GM21367 (cell line): ENCODE measurements around the gene ATP2B3.
"Not testable (repeated sequence)": the region's sequence is repeated elsewhere in the genome, so short reads cannot be mapped to it uniquely, and the experiment has no call there.

Experiments used
- ATAC-seq: cut with Tn5 transposase; IDR thresholded peaks from one replicate; pipeline ENCODE4 v1.9.1; 2021; ENCODE audit not compliant: unreplicated experiment

Gene ATP2B3

GRCh38 chrX:153592091-153592833 lies 74.8 kb downstream of the ATP2B3 start:
- ATAC-seq = no peak

GRCh38 chrX:153592966-153593688 lies 75.7 kb downstream of the ATP2B3 start:
- ATAC-seq = no peak

DNA sequence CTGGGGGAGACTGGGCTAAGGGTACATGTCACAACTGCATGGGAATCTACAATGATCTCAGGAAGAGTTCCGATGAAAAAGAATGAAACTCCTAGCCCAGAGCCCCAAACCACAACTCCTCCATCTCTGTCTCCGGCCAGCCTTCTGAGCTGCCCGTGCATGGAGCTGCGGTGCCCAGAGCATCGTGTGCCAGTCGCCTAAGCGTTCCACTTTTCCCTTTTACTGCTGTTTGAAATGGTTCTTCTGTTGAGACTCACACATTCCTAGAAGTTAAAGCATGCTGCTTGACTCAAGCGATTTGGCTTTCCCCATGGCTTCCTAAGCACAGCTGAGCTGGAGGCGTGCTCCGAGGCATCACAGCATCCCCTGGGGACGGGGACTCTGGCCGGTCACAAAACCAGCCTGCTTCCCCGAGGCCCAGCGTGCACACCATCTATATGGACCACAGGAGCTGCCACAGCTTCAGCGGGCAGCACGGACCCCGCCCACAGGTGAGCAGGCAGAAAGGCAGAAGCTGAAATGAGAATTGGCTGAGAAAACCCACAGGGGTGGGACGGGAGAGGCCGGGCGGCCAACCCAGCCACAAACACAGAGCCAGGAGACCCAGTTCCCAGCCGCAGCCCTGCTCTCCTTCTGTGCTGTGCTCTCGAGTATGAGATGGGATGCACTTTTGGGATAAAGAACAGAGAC lies 76.5 kb downstream of the ATP2B3 start:
- no peak for ATAC-seq

GRCh38 chrX:153595387-153595786 lies 77.9 kb downstream of the ATP2B3 start:
- ATAC-seq = no peak

DNA sequence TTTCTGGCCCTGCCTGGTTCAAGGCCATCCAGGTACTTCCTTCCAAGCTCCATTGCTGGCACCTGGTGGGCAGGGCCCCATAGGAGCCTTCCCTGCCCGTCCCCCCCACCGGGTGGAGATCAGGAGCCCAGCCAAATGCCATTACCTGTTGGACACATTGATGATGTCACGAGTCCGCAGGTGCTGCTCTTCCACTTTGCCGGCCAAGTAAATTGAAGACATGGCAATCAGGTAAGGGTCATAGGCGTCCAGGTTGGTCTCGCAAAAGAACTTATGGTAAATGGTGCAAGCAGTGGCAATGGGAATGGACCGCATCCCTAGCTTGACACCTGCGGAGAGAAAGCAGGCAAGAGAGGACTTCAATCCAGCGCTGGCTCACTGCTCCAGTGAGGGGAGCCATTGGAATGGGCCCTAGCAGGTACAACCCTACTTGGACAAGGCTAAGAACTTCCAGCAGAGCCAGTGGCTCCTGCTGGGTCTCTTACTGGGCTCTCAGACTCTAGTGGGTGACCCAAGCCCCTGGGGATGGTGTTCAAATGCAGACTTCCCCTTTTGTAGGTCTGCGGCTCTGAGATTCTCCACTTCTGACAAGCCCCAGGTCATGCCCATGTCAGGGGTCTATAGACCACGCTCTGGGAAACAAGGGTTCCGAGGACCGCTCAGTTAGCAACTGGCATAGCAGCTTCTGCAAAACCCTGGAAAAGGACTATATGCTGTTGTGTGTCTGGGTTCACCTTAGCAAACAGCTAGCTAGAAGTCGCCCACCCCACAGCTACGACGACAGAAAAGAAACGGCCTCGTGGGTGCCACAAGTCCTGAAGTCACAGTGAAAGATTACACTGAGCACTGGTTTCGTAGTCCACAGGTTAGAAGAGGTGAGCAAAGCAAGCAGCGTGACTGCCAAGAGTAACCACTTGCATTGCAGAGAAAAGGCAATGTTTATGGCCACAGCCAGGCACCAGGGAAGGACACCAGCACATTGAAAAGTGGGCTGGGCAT lies 78.7 kb downstream of the ATP2B3 start:
- ATAC-seq = no peak

- ATAC-seq = no peak
These were observed 79.7 kb downstream of the ATP2B3 start for GRCh38 chrX:153596981-153597750.

DNA sequence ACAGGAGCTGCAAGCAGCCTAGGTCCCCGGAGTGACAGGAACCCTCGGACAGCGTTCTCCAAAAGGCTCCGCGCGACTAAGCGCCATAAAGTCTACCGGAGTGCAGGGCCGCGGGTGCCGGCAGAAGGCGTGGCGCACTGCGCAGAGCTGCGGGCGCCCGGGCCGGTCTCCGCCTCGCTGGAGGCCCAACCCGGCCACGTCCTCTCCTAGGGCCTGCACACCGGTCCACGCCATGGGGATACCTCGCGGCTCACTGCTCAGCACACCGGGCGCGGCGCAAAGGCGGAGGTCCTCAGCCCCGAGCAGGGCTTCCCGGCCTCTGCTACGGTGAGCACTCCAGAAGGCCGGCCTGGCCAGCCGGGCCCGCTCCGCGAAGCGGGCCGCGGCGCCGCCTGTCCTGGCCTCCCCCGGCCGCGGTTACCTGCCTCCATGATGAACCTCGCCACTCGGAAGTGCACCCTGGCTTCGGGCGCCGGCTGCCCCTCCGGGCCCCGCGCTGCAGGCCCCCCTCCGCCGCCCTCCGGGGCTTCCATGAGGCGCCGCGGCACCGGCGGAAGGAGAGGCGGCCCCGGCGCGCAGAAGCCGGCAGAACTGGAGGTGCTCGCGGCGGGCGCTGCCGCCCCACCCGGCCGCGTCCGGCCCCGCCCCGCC lies 81.2 kb downstream of the ATP2B3 start, which contains the start of gene CCNQ:
CCNQ (minus strand) TSS at position 599 of the 651 bp plus-strand sequence; CDS start at position 533, 66 bp downstream.
- peak; percentile 34 for ATAC-seq

- ATAC-seq = peak; percentile 67
These were observed 82.0 kb downstream of the ATP2B3 start for GRCh38 chrX:153599192-153600031.

DNA sequence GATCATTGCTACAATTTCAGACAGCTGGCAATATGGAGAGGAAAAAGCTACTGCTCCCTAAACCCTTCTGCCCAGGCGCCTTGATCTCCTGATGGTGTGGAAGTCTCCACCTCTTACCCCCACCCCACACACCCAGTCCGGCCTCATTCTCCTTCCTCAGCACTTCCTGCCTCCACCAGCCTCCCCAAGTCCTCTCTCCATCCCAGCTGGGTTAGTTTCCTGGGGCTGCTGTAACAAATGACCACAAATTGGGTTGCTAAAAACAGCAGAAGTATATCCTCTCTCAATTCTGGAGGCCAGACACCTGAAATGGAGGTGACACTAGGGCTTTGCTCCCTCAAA lies 82.6 kb downstream of the ATP2B3 start:
- no peak for ATAC-seq

DNA sequence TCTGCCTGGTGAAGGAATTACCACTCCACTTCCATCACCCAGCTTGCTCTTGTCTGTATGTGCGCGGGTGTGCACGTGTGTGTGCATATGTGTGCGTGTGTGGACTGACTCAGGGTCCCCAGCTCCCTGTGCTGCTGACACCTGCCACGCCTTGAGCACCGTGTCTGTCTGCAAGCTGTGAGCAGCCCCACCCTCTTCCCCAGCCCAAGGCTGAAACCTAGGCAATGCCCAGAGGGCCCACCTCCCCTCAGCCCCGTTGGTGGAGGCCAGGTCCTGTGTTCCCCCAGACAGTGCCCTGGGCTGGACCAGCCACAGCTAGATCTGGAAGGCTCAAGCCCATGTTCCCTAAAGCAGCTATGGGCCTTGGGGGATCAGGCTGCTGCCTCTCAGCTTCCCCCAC lies 83.5 kb downstream of the ATP2B3 start:
- ATAC-seq = no peak

DNA sequence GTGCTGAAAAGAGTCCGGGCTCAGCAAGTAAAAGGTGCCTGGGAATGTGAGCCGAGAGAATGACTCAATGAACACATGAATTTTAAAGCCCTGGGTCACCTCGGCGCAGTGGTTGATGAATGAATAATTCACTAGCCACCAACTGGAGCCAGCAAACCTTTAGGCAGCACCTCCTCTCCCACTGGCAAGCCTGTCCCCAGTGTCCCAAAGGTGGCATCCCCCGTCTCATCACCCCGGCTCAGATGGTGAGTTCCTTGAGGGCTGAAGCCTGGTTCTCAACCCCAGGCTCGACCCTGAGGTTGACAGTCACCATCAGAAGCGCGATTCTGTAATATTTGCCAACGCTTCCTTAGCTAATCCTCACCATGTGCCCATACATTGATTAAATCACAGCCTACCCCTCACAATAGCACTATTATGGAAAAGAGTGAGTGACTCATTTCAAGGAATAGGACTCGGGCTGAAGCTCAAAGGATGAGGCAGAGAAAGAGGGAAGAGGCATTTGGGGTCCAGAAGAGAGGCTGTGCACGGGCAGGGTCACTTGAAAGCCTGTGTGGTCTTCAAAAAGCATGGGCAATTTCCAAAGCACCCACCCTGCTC lies 84.2 kb downstream of the ATP2B3 start:
- ATAC-seq = no peak

GRCh38 chrX:153602601-153603000 lies 85.2 kb downstream of the ATP2B3 start:
- no peak for ATAC-seq

- ATAC-seq = no peak
These were observed 85.8 kb downstream of the ATP2B3 start for GRCh38 chrX:153603131-153603656.

GRCh38 chrX:153604666-153605380 lies 87.4 kb downstream of the ATP2B3 start:
- ATAC-seq = not testable (repeated sequence)

DNA sequence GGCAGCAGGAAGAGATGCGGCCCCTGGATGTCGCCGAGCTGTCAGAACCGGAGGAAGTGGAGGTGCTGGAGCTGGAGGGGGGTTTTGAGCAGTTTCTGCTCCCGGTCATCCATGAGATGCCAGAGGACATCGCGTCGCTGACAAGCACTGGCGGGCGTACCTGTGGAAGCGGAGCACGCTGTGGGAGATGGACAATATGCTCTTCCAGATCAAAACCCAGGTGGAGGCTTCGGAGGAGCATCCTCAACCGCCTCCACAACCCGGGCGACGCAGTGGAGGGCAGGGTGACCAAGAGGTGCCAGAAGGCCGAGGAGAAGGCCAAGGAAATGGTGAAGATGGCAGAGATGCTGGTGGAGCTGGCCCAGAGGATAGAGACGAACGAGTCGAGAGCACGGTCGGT lies 89.1 kb downstream of the ATP2B3 start:
- ATAC-seq = no peak

- no peak for ATAC-seq
These were observed 90.9 kb downstream of the ATP2B3 start for GRCh38 chrX:153608376-153608775.

DNA sequence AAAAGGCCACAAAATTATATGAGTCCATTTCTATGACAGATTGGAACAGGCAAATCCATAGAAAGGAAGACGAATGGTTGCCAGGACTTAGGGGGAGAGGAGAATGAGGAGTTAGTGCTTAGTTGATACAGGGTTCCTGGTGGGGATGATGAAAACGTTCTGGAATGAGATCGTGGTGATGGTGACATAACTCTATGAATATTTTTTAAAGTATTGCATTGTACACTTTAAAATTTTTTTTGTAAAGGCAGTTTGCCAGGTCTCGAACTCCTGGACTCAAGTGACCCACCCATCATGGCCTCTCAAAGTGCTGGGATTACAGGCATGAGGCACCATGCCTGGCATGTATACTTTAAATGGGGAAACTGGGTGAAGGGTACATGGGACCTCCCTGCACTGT lies 91.4 kb downstream of the ATP2B3 start:
- ATAC-seq = no peak
